Lung (tissue), 12 donors: Measurements from ENCODE around the gene MRPS7. TPM values are rescaled to one million over a fixed set of nuclear protein-coding genes. Genes with fewer than 3 reads are reported as not detected.

Experiments used
- ATAC-seq: fragments of 200-7000 bp; cut with Tn5 transposase; one replicate; pipeline ENCODE4 v1.9.1; 2020; ENCODE audit warnings: moderate number of reproducible peaks; ENCODE audit not compliant: insufficient read depth, low FRiP score
- DNase-seq, 3 donors: peaks; one replicate each; pipeline ENCODE4 v3.0.0-alpha.2; 2013 to 2017
- H3K27ac ChIP-seq, 2 donors: one replicate each; pipeline ENCODE4 v1.5.1; 2013; ENCODE audit warnings: mild to moderate bottlenecking in 2 of 2, moderate library complexity in 2 of 2, control low read depth in 1 of 2, inconsistent platforms in 1 of 2, low read depth in 1 of 2, low read length in 1 of 2
- H3K27me3 ChIP-seq, 3 donors: one replicate each; pipeline ENCODE4 v1.5.1; 2013; ENCODE audit warnings: low read length in 2 of 3; ENCODE audit not compliant: control insufficient read depth in 3 of 3, insufficient read depth in 3 of 3
- H3K36me3 ChIP-seq, 4 donors: one replicate each; pipeline ENCODE4 v1.5.1; 2013; ENCODE audit warnings: low read length in 4 of 4, mild to moderate bottlenecking in 1 of 4, moderate library complexity in 1 of 4; ENCODE audit not compliant: control insufficient read depth in 4 of 4, insufficient read depth in 4 of 4
- H3K4me1 ChIP-seq, 5 donors: one replicate each; pipeline ENCODE4 v1.5.1; 2013; ENCODE audit warnings: low read length in 5 of 5, mild to moderate bottlenecking in 2 of 5, moderate library complexity in 1 of 5; ENCODE audit not compliant: control insufficient read depth in 5 of 5, insufficient read depth in 5 of 5
- H3K4me3 ChIP-seq: one replicate; pipeline ENCODE4 v1.5.1; 2013; ENCODE audit warnings: mild to moderate bottlenecking, control low read depth, moderate library complexity
- H3K9ac ChIP-seq, 2 donors: one replicate each; pipeline ENCODE4 v1.5.1; 2013; ENCODE audit warnings: low read length in 2 of 2, control low read depth in 1 of 2; ENCODE audit not compliant: insufficient read depth in 1 of 2
- H3K9me3 ChIP-seq, 4 donors: one replicate each; pipeline ENCODE4 v1.5.1; 2013; ENCODE audit warnings: low read length in 3 of 4, mild to moderate bottlenecking in 1 of 4, moderate library complexity in 1 of 4; ENCODE audit not compliant: control insufficient read depth in 4 of 4, insufficient read depth in 3 of 4
- WGBS, 2 donors: extraction: QIAGEN DNeasy Blood & Tissue Kit; methylation state at CpG; one replicate each; pipeline ENCODE4 v1.1.7; 2013; 5-methylcytosine and 5-hydroxymethylcytosine counted together
- polyA plus RNA-seq, 2 donors: library from polyadenylated mRNA; stranded (reverse); fragments of 200-250 nt; gene quantifications; one replicate each; pipeline ENCODE4 v1.2.1, GENCODE V29; 2013
- total RNA-seq, 2 donors: library from RNA; depleted of rRNA in 1 of 2; stranded (reverse); fragments of >200 nt in 1 of 2; gene quantifications; one replicate each; pipeline ENCODE4 v1.2.1, GENCODE V29; 2014 to 2021
- TF ChIP-seq, protein P1 (sequence below): IDR thresholded peaks from 2 replicates; pipeline ENCODE4 v1.5.1; 2012; ENCODE audit warnings: mild to moderate bottlenecking; ENCODE audit errors: control extremely low read depth, extremely low read depth
- donor health status: control.
- donor health status: control.
- donor health status: Bipolar disorder and iron deficiency.
- donor health status: healthy.
- donor health status: DM: yes; HTN: yes; CAD: no.

The MRPS7 gene
- total and polyA plus RNA-seq, 4 donors, result 40.0 to 61.7 (median 50.8) TPM

DNA sequence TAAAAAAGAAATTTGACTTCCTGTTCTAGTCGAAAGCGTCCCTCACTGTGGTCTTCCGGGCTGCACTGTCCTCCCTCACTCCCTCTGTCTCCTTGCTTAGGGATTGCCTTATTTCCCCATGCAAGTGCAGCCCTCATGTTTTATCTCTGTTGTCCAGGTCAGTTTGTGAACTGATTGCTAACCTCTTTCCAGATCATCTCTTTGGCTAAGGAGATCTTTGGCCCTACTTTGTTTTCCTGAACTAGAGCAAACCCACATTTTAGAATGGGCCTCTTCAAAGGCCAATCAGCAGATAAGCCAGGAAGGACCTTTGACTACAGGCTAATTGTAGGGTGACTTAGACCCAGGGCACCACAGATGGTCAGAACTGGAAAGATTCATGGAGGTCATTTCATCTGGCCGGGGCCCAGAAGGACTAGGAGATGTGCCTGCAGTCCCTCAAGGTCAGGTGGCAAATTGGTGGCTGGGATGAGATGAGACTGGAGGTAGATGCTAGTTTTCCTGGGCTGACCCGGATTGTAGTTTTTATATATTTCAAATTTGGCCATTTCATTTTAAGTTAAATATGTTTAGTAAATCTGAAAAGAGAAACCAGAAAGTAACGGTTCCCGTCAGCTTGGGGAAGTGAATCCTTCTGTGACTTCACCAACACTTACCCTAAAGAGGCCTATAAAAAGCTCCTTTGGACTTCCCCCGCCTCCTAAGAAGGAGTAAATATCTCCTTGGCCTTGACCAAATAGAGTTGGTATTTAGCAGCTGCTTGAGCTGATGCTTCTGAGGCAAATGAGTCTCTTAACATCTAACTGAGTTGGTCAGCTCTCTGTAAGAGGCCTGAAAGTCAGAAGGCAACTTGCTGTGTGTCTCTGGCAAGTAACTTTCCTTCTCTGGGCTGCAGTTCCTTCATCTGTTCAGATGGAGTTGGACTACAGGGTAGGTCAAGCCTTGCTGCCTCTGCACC lies 33.8 kb downstream of the MRPS7 start:
- H3K4me1 ChIP-seq, result no peaks in the 10 kb centered on the region
- TF ChIP-seq, protein P1, sequence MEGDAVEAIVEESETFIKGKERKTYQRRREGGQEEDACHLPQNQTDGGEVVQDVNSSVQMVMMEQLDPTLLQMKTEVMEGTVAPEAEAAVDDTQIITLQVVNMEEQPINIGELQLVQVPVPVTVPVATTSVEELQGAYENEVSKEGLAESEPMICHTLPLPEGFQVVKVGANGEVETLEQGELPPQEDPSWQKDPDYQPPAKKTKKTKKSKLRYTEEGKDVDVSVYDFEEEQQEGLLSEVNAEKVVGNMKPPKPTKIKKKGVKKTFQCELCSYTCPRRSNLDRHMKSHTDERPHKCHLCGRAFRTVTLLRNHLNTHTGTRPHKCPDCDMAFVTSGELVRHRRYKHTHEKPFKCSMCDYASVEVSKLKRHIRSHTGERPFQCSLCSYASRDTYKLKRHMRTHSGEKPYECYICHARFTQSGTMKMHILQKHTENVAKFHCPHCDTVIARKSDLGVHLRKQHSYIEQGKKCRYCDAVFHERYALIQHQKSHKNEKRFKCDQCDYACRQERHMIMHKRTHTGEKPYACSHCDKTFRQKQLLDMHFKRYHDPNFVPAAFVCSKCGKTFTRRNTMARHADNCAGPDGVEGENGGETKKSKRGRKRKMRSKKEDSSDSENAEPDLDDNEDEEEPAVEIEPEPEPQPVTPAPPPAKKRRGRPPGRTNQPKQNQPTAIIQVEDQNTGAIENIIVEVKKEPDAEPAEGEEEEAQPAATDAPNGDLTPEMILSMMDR, result no peak
- WGBS, 2 donors, result 39 to 64% methylated on average over 8 of the region's 8 CpGs
- H3K9me3 ChIP-seq, result no peaks in the 10 kb centered on the region
- peak overlapping the region in 1 of 2 donors; percentile 61 for H3K27ac ChIP-seq
- no peaks in the 10 kb centered on the region for H3K36me3 ChIP-seq
- no peak overlapping the region for H3K9ac ChIP-seq
- H3K27me3 ChIP-seq, result no peaks in the 10 kb centered on the region
- no peak overlapping the region for H3K4me3 ChIP-seq
- DNase-seq (no peak), ATAC-seq (peak; percentile 38)

DNA sequence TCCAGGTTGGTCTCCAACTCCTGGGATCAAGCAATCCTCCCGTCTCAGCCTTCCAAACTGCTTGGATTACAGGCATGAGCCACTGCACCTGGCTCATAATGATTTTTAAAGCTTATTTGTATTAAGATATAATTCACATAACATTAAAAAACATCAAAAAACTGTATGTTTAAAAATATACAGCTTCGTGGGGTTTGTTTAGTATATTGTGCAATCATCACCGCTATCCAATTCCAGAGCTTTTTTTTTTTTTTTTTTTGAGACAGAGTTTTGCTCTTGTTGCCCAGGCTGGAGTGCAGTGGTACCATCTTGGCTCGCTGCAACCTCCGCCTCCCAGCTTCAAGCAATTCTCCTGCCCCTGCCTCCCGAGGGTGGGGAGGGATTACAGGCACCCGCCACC lies 38.6 kb downstream of the MRPS7 start:
- Histone ChIP-seq H3K9me3 (no peaks in the 10 kb centered on the region), H3K4me1 (no peaks in the 10 kb centered on the region), H3K36me3 (no peaks in the 10 kb centered on the region), H3K9ac (no peak overlapping the region), H3K4me3 (no peak overlapping the region), H3K27me3 (no peaks in the 10 kb centered on the region), H3K27ac (no peak overlapping the region)
- WGBS, 2 donors, result 72% methylated on average over 7 of the region's 7 CpGs
- TF ChIP-seq, protein P1, result no peak
- no peak for DNase-seq
- ATAC-seq, result no peak

DNA sequence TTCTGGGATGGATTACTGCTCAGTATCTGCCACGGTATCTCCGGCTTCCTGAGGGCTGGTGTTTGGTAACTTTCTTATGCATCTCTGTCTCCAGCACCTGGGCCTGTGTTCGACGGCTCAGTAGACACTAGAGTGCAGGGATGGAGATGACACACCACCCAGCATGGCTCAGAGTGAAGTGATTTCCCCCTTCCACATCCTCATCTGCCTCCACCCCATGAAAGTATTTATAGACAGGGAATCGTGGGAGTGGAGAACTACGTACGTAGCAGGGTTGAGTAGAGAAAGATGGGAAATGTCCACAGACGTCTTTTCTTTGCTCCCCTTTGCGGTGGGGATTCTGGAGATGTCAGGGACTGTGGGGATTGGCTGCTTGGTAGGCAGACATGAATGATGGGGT lies 39.4 kb downstream of the MRPS7 start:
- Histone ChIP-seq H3K4me3 (no peak overlapping the region), H3K9ac (no peak overlapping the region), H3K27ac (no peak overlapping the region), H3K9me3 (no peaks in the 10 kb centered on the region), H3K27me3 (no peaks in the 10 kb centered on the region), H3K36me3 (no peaks in the 10 kb centered on the region), H3K4me1 (no peaks in the 10 kb centered on the region)
- DNase-seq, result no peak
- TF ChIP-seq, protein P1, result no peak
- ATAC-seq, result no peak
- 71 to 78% methylated on average over 9 of the region's 9 CpGs for WGBS, 2 donors
